IMR-90 (cell line): ENCODE measurements around the gene GTF2H3. TPM values are rescaled to one million over a fixed set of nuclear protein-coding genes. Genes with fewer than 3 reads are reported as not detected.

Experiments
- ATAC-seq: fragments of 200-7000 bp; cut with Tn5 transposase; 2 replicates; pipeline ENCODE4 v1.9.1; 2020; ENCODE audit warnings: low read depth, mild to moderate bottlenecking, moderate library complexity
- BruUV-seq: library from RNA; stranded (reverse); fragments of 400-500 nt; replicated peaks from 2 replicates; lab custom pipeline; 2021; lab: Mats Ljungman, UMichigan
- CTCF ChIA-PET: fragments of 300-600 bp; formaldehyde crosslinking; extraction: SDS; loops from one replicate; lab custom pipeline; 2021; ENCODE audit warnings: antibody characterized with exemption; lab: Yijun Ruan, JAX
- POLR2A ChIA-PET: fragments of 300-600 bp; sonication (Branson Sonifier 250); formaldehyde crosslinking; loops from one replicate; lab custom pipeline; 2022; ENCODE audit warnings: antibody characterized with exemption; ENCODE audit not compliant: unreplicated experiment; lab: Charles Lee
- DNase-seq: peaks from one replicate; pipeline ENCODE4 v3.0.0; 2013
- H2AFZ ChIP-seq: replicated peaks from 2 replicates; pipeline ENCODE3; 2013; ENCODE audit warnings: low read length, mild to moderate bottlenecking; ENCODE audit not compliant: poor library complexity
- H2AK5ac ChIP-seq: 2 replicates; pipeline ENCODE4 v1.6.1; 2013; ENCODE audit warnings: low read depth, low read length, inconsistent platforms
- H2AK9ac ChIP-seq: replicated peaks from 2 replicates; pipeline ENCODE3; 2013; ENCODE audit warnings: mild to moderate bottlenecking, low read depth, low read length, moderate library complexity; ENCODE audit not compliant: poor library complexity
- H2BK120ac ChIP-seq: 2 replicates; pipeline ENCODE4 v1.6.1; 2013; ENCODE audit warnings: low read depth, low read length, inconsistent platforms
- H2BK15ac ChIP-seq: 3 replicates; pipeline ENCODE4 v1.6.1; 2013; ENCODE audit warnings: low read depth, low read length, inconsistent platforms
- H2BK20ac ChIP-seq: 2 replicates; pipeline ENCODE4 v1.6.1; 2013; ENCODE audit warnings: low read depth, mild to moderate bottlenecking, inconsistent platforms, low read length, moderate library complexity
- H2BK5ac ChIP-seq: 2 replicates; pipeline ENCODE4 v1.6.1; 2013; ENCODE audit warnings: mild to moderate bottlenecking, low read depth, low read length, inconsistent platforms; ENCODE audit not compliant: poor library complexity, severe bottlenecking
- H3K14ac ChIP-seq: replicated peaks from 2 replicates; pipeline ENCODE4 v1.6.1; 2013; ENCODE audit warnings: low read depth, low read length, inconsistent platforms
- H3K18ac ChIP-seq: 2 replicates; pipeline ENCODE4 v1.6.1; 2013; ENCODE audit warnings: low read depth, low read length, control low read depth
- H3K23ac ChIP-seq: 2 replicates; pipeline ENCODE4 v1.6.1; 2013; ENCODE audit warnings: low read depth, low read length, inconsistent platforms
- H3K27ac ChIP-seq: 2 replicates; pipeline ENCODE4 v1.5.1; 2013; ENCODE audit warnings: mild to moderate bottlenecking, control low read depth, low read length; ENCODE audit not compliant: insufficient read depth
- H3K27me3 ChIP-seq: 2 replicates; pipeline ENCODE4 v1.6.1; 2013; ENCODE audit warnings: low read length; ENCODE audit not compliant: control insufficient read depth, insufficient read depth
- H3K36me3 ChIP-seq: 2 replicates; pipeline ENCODE4 v1.6.1; 2013; ENCODE audit warnings: low read length, mixed read lengths; ENCODE audit not compliant: control insufficient read depth, insufficient read depth
- H3K4ac ChIP-seq: 2 replicates; pipeline ENCODE4 v1.6.1; 2013; ENCODE audit warnings: low read depth, low read length, inconsistent platforms
- H3K4me1 ChIP-seq: 2 replicates; pipeline ENCODE4 v1.6.1; 2013; ENCODE audit warnings: low read length, mixed read lengths; ENCODE audit not compliant: control insufficient read depth, insufficient read depth
- H3K4me2 ChIP-seq: 2 replicates; pipeline ENCODE4 v1.6.1; 2013; ENCODE audit warnings: low read depth, mild to moderate bottlenecking, control low read depth, low read length, moderate library complexity
- H3K4me3 ChIP-seq: 2 replicates; pipeline ENCODE4 v1.5.1; 2013; ENCODE audit warnings: low read depth, mild to moderate bottlenecking, control low read depth, low read length, moderate library complexity; ENCODE audit not compliant: insufficient read depth
- H3K56ac ChIP-seq: 2 replicates; pipeline ENCODE4 v1.6.1; 2013; ENCODE audit warnings: low read length, inconsistent platforms; ENCODE audit not compliant: insufficient read depth; ENCODE audit errors: extremely low read depth
- H3K79me1 ChIP-seq, 2 experiments: 2 replicates each; pipeline ENCODE4 v1.6.1; 2013; ENCODE audit warnings: low read length in 2 of 2, inconsistent platforms in 1 of 2, low read depth in 1 of 2
- H3K9ac ChIP-seq: 2 replicates; pipeline ENCODE4 v1.6.1; 2013; ENCODE audit warnings: low read depth, low read length, control low read depth
- H3K9me1 ChIP-seq: 2 replicates; pipeline ENCODE4 v1.6.1; 2013; ENCODE audit warnings: low read length, inconsistent platforms; ENCODE audit not compliant: insufficient read depth
- H3K9me3 ChIP-seq: 2 replicates; pipeline ENCODE4 v1.6.1; 2013; ENCODE audit warnings: low read length; ENCODE audit not compliant: control insufficient read depth, insufficient read depth
- H4K20me1 ChIP-seq: 2 replicates; pipeline ENCODE4 v1.6.1; 2013; ENCODE audit warnings: low read length, inconsistent platforms; ENCODE audit not compliant: insufficient read depth
- H4K5ac ChIP-seq: 2 replicates; pipeline ENCODE4 v1.6.1; 2013; ENCODE audit warnings: mild to moderate bottlenecking, low read depth, low read length, control low read depth
- H4K8ac ChIP-seq, 2 experiments: 2 replicates each; pipeline ENCODE4 v1.6.1; 2013; ENCODE audit warnings: low read depth in 2 of 2, low read length in 2 of 2, control low read depth in 1 of 2, inconsistent platforms in 1 of 2
- H4K91ac ChIP-seq: 2 replicates; pipeline ENCODE4 v1.6.1; 2013; ENCODE audit warnings: low read depth, low read length, inconsistent platforms; ENCODE audit not compliant: insufficient read depth
- BHLHE40 ChIP-seq: fragments of 150-350 bp; IDR thresholded peaks from 2 replicates; pipeline ENCODE4 v1.6.1; 2016; ENCODE audit warnings: mild to moderate bottlenecking, low read depth, low read length
- CEBPB ChIP-seq: IDR thresholded peaks from 2 replicates; pipeline ENCODE4 v1.6.1; 2012; ENCODE audit warnings: low read depth, low read length, improper control_type of control experiment
- CHD1 ChIP-seq: IDR thresholded peaks from 2 replicates; pipeline ENCODE4 v1.6.1; 2012; ENCODE audit warnings: low read depth, low read length, improper control_type of control experiment
- CTCF ChIP-seq: conservative IDR thresholded peaks from 2 replicates; pipeline ENCODE4 v1.5.1; 2012; ENCODE audit warnings: mild to moderate bottlenecking, low read depth, low read length, improper control_type of control experiment
- ELK1 ChIP-seq: fragments of 150-350 bp; IDR thresholded peaks from 2 replicates; pipeline ENCODE4 v1.6.1; 2016; ENCODE audit warnings: low read depth, mild to moderate bottlenecking, low read length, moderate library complexity, borderline replicate concordance
- FOS ChIP-seq: fragments of 150-350 bp; IDR thresholded peaks from 2 replicates; pipeline ENCODE4 v1.6.1; 2016; ENCODE audit warnings: low read depth, low read length
- MAFK ChIP-seq: IDR thresholded peaks from 2 replicates; pipeline ENCODE4 v1.6.1; 2012; ENCODE audit warnings: low read depth, low read length, improper control_type of control experiment
- MAZ ChIP-seq: IDR thresholded peaks from 2 replicates; pipeline ENCODE4 v1.6.1; 2012; ENCODE audit warnings: low read depth, mild to moderate bottlenecking, low read length, improper control_type of control experiment, moderate library complexity, borderline replicate concordance
- MXI1 ChIP-seq: IDR thresholded peaks from 2 replicates; pipeline ENCODE4 v1.6.1; 2012; ENCODE audit warnings: low read depth, mild to moderate bottlenecking, low read length, moderate library complexity, borderline replicate concordance
- POLR2A ChIP-seq: IDR thresholded peaks from 2 replicates; pipeline ENCODE4 v1.6.1; 2012; ENCODE audit warnings: mild to moderate bottlenecking, low read depth, low read length
- RAD21 ChIP-seq: IDR thresholded peaks from 2 replicates; pipeline ENCODE4 v1.6.1; 2012; ENCODE audit warnings: low read length, improper control_type of control experiment
- RCOR1 ChIP-seq: IDR thresholded peaks from 2 replicates; pipeline ENCODE4 v1.6.1; 2012; ENCODE audit warnings: mild to moderate bottlenecking, low read length, improper control_type of control experiment; ENCODE audit not compliant: insufficient replicate concordance
- RFX5 ChIP-seq: IDR thresholded peaks from 2 replicates; pipeline ENCODE4 v1.8.0; 2012; ENCODE audit warnings: low read depth, mild to moderate bottlenecking, low read length, moderate library complexity
- SMC3 ChIP-seq: fragments of 150-350 bp; IDR thresholded peaks from 2 replicates; pipeline ENCODE4 v1.6.1; 2016; ENCODE audit warnings: low read depth, mild to moderate bottlenecking, antibody characterized with exemption, low read length, moderate library complexity
- USF2 ChIP-seq: fragments of 150-350 bp; IDR thresholded peaks from 2 replicates; pipeline ENCODE4 v1.6.1; 2017; ENCODE audit warnings: mild to moderate bottlenecking, antibody characterized with exemption, low read length, low read depth
- WGBS, 2 experiments: methylation state at CpG; one replicate each; pipeline versions ENCODE4 v1.1.5 to v1.1.7; 2013; ENCODE audit warnings: missing lambda C conversion rate in 2 of 2; ENCODE audit not compliant: insufficient read length in 1 of 2; ENCODE audit errors: extremely low coverage in 2 of 2; 5-methylcytosine and 5-hydroxymethylcytosine counted together
- dilution Hi-C: fragments of 300-500 bp; cut with HindIII; formaldehyde crosslinking; loops from one replicate; pipeline ENCODE4 v1.14.3; 2018; ENCODE audit warnings: low sequenced_read_pairs; ENCODE audit not compliant: unreplicated experiment
- in situ Hi-C: fragments of 300-500 bp; cut with MboI; formaldehyde crosslinking; loops from 3 replicates; pipeline ENCODE4 v1.14.3; 2019; ENCODE audit warnings: low sequenced_read_pairs, inconsistent platforms, mixed read lengths
- intact Hi-C: fragments of 100-400 bp; cut with micrococcal nuclease; formaldehyde crosslinking; loops from 2 replicates; pipeline ENCODE4 v1.10.0; 2022
- polyA plus RNA-seq, 3 experiments: library from polyadenylated mRNA; depleted of rRNA; stranded (reverse); fragments of >200 nt; gene quantifications; 2 replicates each; pipeline ENCODE4 v1.2.3, GENCODE V29; 2012; ENCODE audit warnings: low replicate concordance in 1 of 3
- total RNA-seq: library from RNA; depleted of rRNA; stranded (reverse); fragments of >200 nt; gene quantifications from 2 replicates; pipeline ENCODE4 v1.2.3, GENCODE V29; 2012

GTF2H3 gene
- total and polyA plus RNA-seq, 2 of the 4 experiments (the other 2 are of a cell fraction) = 22.2 to 80.3 TPM

- in situ Hi-C loops (no loop called here), intact Hi-C loops (no loop called here), dilution Hi-C loops (no loop called here)
- H3K4me3 ChIP-seq = no peak overlapping the region
- H3K9ac ChIP-seq = no peak overlapping the region
- H3K4ac ChIP-seq = no peak overlapping the region
- no peak overlapping the region for H3K23ac ChIP-seq
- H3K18ac ChIP-seq = no peak overlapping the region
- TF ChIP-seq ELK1 (no peak), CEBPB (no peak), RAD21 (no peak), RFX5 (no peak), RCOR1 (no peak), SMC3 (no peak), BHLHE40 (no peak), MXI1 (no peak), MAFK (no peak), CTCF (no peak), USF2 (no peak), FOS (no peak), MAZ (no peak), CHD1 (no peak), POLR2A (no peak)
- no peak overlapping the region for H3K14ac ChIP-seq
- no peak overlapping the region for H3K27ac ChIP-seq
- CTCF ChIA-PET = no interaction called here
- peaks cover 32% of the 10 kb centered on the region for H3K36me3 ChIP-seq
- no peak overlapping the region for H2BK120ac ChIP-seq
- H2BK15ac ChIP-seq = no peak overlapping the region
- DNase-seq (no peak), ATAC-seq (no peak)
- H4K91ac ChIP-seq = no peak overlapping the region
- peak overlapping the region; percentile 66 for H2BK5ac ChIP-seq
- no peaks in the 10 kb centered on the region for H3K27me3 ChIP-seq
- no peak overlapping the region for H2AK5ac ChIP-seq
- H4K8ac ChIP-seq = no peak overlapping the region
- POLR2A ChIA-PET = interaction anchor here (0.7 kb wide), 1 partner anchor 1114 kb away, joined by 5 read pairs; no protein-coding TSS in a partner anchor
- no peak overlapping the region for H4K5ac ChIP-seq
- no peaks in the 10 kb centered on the region for H3K9me3 ChIP-seq
- H2AK9ac ChIP-seq = no peak overlapping the region
- H3K56ac ChIP-seq = no peak overlapping the region
- no TSS peak for BruUV-seq
- 89 to 100% methylated on average over 2 of the region's 4 CpGs for WGBS, 2 experiments
- no peaks in the 10 kb centered on the region for H3K4me1 ChIP-seq
- no peak overlapping the region for H3K4me2 ChIP-seq
- H4K20me1 ChIP-seq = no peaks in the 10 kb centered on the region; the same call in 1 of the 2 replicates
- H3K9me1 ChIP-seq = no peaks in the 10 kb centered on the region
- H3K79me1 ChIP-seq = peaks cover 2 to 7% of the 10 kb centered on the region in 2 experiments; a peak in 2 of 4 replicates
- H2BK20ac ChIP-seq = no peak overlapping the region
- H2AFZ ChIP-seq = no peak overlapping the region
Measured at GRCh38 chr12:123654129-123654701, 20.6 kb downstream of the GTF2H3 start.
